Measurements from ENCODE around the gene EFCAB13. TPM values are rescaled to one million over a fixed set of nuclear protein-coding genes. Genes with fewer than 3 reads are reported as not detected.
"Not testable (repeated sequence)": the region's sequence is repeated elsewhere in the genome, so short reads cannot be mapped to it uniquely, and the experiment has no call there.

The EFCAB13 gene
- total and polyA plus RNA-seq, 4 experiments from 2014 or later = 0.68 to 22.3 (median 11.1) TPM

GRCh38 chr17:47404875-47405274 is 81.1 kb downstream of the EFCAB13 start:
- no peak overlapping the region for H3K4me3 ChIP-seq (ENCODE audit: low read length in 2 of 2)
- no peak overlapping the region for H3K27ac Mint-ChIP-seq
- intact Hi-C loops (cut with micrococcal nuclease) = no loop called here
- H3K27me3 Mint-ChIP-seq = no peaks in the 10 kb centered on the region
- no peak for DNase-seq
- no peaks in the 10 kb centered on the region for H3K27me3 ChIP-seq (ENCODE audit: insufficient read depth, low read length)
- H3K36me3 ChIP-seq (ENCODE audit: insufficient read depth, low read length) = no peaks in the 10 kb centered on the region
- peaks cover 0 to 5% of the 10 kb centered on the region in 2 donors for H3K36me3 Mint-ChIP-seq
- H3K9me3 ChIP-seq (ENCODE audit: control insufficient read depth in 1 of 2, low read length in 2 of 2) = no peaks in the 10 kb centered on the region
- no peaks in the 10 kb centered on the region for H3K9me3 Mint-ChIP-seq
- CTCF ChIA-PET (ENCODE audit: partially characterized antibody) = no interaction called here
- no peaks in the 10 kb centered on the region for H3K4me1 Mint-ChIP-seq
- no peaks in the 10 kb centered on the region for H3K4me1 ChIP-seq (ENCODE audit: insufficient read depth, low read length)
- no peak overlapping the region for H3K27ac ChIP-seq (ENCODE audit: low read depth, low read length)
- POLR2A ChIA-PET (ENCODE audit: partially characterized antibody) = no interaction called here
- H3K4me3 Mint-ChIP-seq = no peak overlapping the region

- Histone ChIP-seq H3K9me3 (ENCODE audit: control insufficient read depth in 1 of 2, low read length in 2 of 2) (no peaks in the 10 kb centered on the region), H3K27ac (ENCODE audit: low read depth, low read length) (no peak overlapping the region), H3K4me1 (ENCODE audit: insufficient read depth, low read length) (no peaks in the 10 kb centered on the region), H3K36me3 (ENCODE audit: insufficient read depth, low read length) (no peaks in the 10 kb centered on the region), H3K27me3 (ENCODE audit: insufficient read depth, low read length) (no peaks in the 10 kb centered on the region), H3K4me3 (ENCODE audit: low read length in 2 of 2) (no peak overlapping the region)
- Mint-ChIP-seq H3K9me3 (no peaks in the 10 kb centered on the region), H3K27ac (no peak overlapping the region), H3K4me3 (no peak overlapping the region), H3K4me1 (no peaks in the 10 kb centered on the region), H3K27me3 (no peaks in the 10 kb centered on the region), H3K36me3 (peaks cover 6 to 8% of the 10 kb centered on the region in 2 donors)
- CTCF ChIA-PET (ENCODE audit: partially characterized antibody) = no interaction called here
- intact Hi-C loops (cut with micrococcal nuclease) = no loop called here
- POLR2A ChIA-PET (ENCODE audit: partially characterized antibody) = no interaction called here
- no peak for DNase-seq
Measured at GRCh38 chr17:47413872-47414271, 90.1 kb downstream of the EFCAB13 start.

GRCh38 chr17:47414612-47415011 is 90.9 kb downstream of the EFCAB13 start:
- Histone ChIP-seq H3K4me1 (ENCODE audit: insufficient read depth, low read length) (no peaks in the 10 kb centered on the region), H3K27ac (ENCODE audit: low read depth, low read length) (no peak overlapping the region), H3K4me3 (ENCODE audit: low read length in 2 of 2) (no peak overlapping the region), H3K36me3 (ENCODE audit: insufficient read depth, low read length) (no peaks in the 10 kb centered on the region), H3K27me3 (ENCODE audit: insufficient read depth, low read length) (no peaks in the 10 kb centered on the region), H3K9me3 (ENCODE audit: control insufficient read depth in 1 of 2, low read length in 2 of 2) (no peaks in the 10 kb centered on the region)
- POLR2A ChIA-PET (ENCODE audit: partially characterized antibody) = no interaction called here
- Mint-ChIP-seq H3K36me3 (peaks cover 6 to 8% of the 10 kb centered on the region in 2 donors), H3K27ac (no peak overlapping the region), H3K4me3 (no peak overlapping the region), H3K27me3 (no peaks in the 10 kb centered on the region), H3K4me1 (no peaks in the 10 kb centered on the region), H3K9me3 (no peaks in the 10 kb centered on the region)
- CTCF ChIA-PET (ENCODE audit: partially characterized antibody) = no interaction called here
- intact Hi-C loops (cut with micrococcal nuclease) = no loop called here
- DNase-seq = no peak

- Mint-ChIP-seq H3K9me3 (peaks cover 0 to 12% (median 3%) of the 10 kb centered on the region in 8 donors), H3K4me3 (peak overlapping the region; percentile 50 to 91 (median 70)), H3K27ac (peak overlapping the region in 1 of 7 donors; percentile 29), H3K36me3 (peaks cover 21% of the 10 kb centered on the region in 2 donors), H3K4me1 (peaks cover 0 to 5% (median 4%) of the 10 kb centered on the region in 4 donors), H3K27me3 (peaks cover 5 to 7% of the 10 kb centered on the region in 2 donors)
- H3K27ac ChIP-seq (ENCODE audit: low read depth, low read length) = no peak overlapping the region
- H3K9me3 ChIP-seq (ENCODE audit: control insufficient read depth in 1 of 2, low read length in 2 of 2) = no peaks in the 10 kb centered on the region
- intact Hi-C loops (cut with micrococcal nuclease) = no loop called here
- H3K27me3 ChIP-seq (ENCODE audit: insufficient read depth, low read length) = no peaks in the 10 kb centered on the region
- ChIA-PET POLR2A (ENCODE audit: partially characterized antibody) (no interaction called here), CTCF (ENCODE audit: partially characterized antibody) (interaction anchor here (0.6 kb wide), 1 partner anchor 503 kb away, joined by 3 read pairs; no protein-coding TSS in a partner anchor)
- H3K4me1 ChIP-seq (ENCODE audit: insufficient read depth, low read length) = no peaks in the 10 kb centered on the region
- H3K4me3 ChIP-seq (ENCODE audit: low read length in 2 of 2) = no peak overlapping the region
- no peaks in the 10 kb centered on the region for H3K36me3 ChIP-seq (ENCODE audit: insufficient read depth, low read length)
- DNase-seq = peak in 2 of 5 donors; percentile 4 to 5
Measured at GRCh38 chr17:47423406-47424295, 99.9 kb downstream of the EFCAB13 start.

GRCh38 chr17:47425233-47425632 is 101.5 kb downstream of the EFCAB13 start:
- CTCF ChIA-PET (ENCODE audit: partially characterized antibody); POLR2A ChIA-PET (ENCODE audit: partially characterized antibody); H3K27me3 ChIP-seq (ENCODE audit: insufficient read depth, low read length); H3K27me3 Mint-ChIP-seq; DNase-seq; H3K27ac ChIP-seq (ENCODE audit: low read depth, low read length); H3K4me1 ChIP-seq (ENCODE audit: insufficient read depth, low read length); H3K9me3 ChIP-seq (ENCODE audit: control insufficient read depth in 1 of 2, low read length in 2 of 2); intact Hi-C loops (cut with micrococcal nuclease); H3K36me3 ChIP-seq (ENCODE audit: insufficient read depth, low read length); H3K4me1 Mint-ChIP-seq; H3K27ac Mint-ChIP-seq; H3K4me3 ChIP-seq (ENCODE audit: low read length in 2 of 2): not testable (repeated sequence)
- Mint-ChIP-seq H3K4me3 (peak overlapping the region in 1 of 8 donors; percentile 10), H3K9me3 (peaks cover 0 to 12% (median 3%) of the 10 kb centered on the region in 8 donors), H3K36me3 (peaks cover 21 to 26% of the 10 kb centered on the region in 2 donors)

GRCh38 chr17:47425887-47426635 is 102.3 kb downstream of the EFCAB13 start:
- DNase-seq; POLR2A ChIA-PET (ENCODE audit: partially characterized antibody); H3K27ac ChIP-seq (ENCODE audit: low read depth, low read length); H3K27ac Mint-ChIP-seq; CTCF ChIA-PET (ENCODE audit: partially characterized antibody); H3K27me3 Mint-ChIP-seq; H3K4me1 ChIP-seq (ENCODE audit: insufficient read depth, low read length); H3K27me3 ChIP-seq (ENCODE audit: insufficient read depth, low read length); H3K9me3 ChIP-seq (ENCODE audit: control insufficient read depth in 1 of 2, low read length in 2 of 2); H3K4me3 ChIP-seq (ENCODE audit: low read length in 2 of 2); intact Hi-C loops (cut with micrococcal nuclease); H3K4me3 Mint-ChIP-seq; H3K4me1 Mint-ChIP-seq; H3K36me3 ChIP-seq (ENCODE audit: insufficient read depth, low read length): not testable (repeated sequence)
- peaks cover 0 to 12% (median 3%) of the 10 kb centered on the region in 8 donors for H3K9me3 Mint-ChIP-seq
- H3K36me3 Mint-ChIP-seq = peaks cover 21 to 26% of the 10 kb centered on the region in 2 donors

- ChIA-PET CTCF (ENCODE audit: partially characterized antibody) (interaction anchor here (1.2 kb wide), 1 partner anchor 188 kb away, joined by 3 read pairs; no protein-coding TSS in a partner anchor), POLR2A (ENCODE audit: partially characterized antibody) (no interaction called here)
- Mint-ChIP-seq H3K27ac (no peak overlapping the region), H3K9me3 (peaks cover 0 to 12% (median 3%) of the 10 kb centered on the region in 8 donors), H3K36me3 (peaks cover 27 to 31% of the 10 kb centered on the region in 2 donors), H3K27me3 (peaks cover 5% of the 10 kb centered on the region in 2 donors), H3K4me3 (no peak overlapping the region), H3K4me1 (peaks cover 0 to 5% (median 4%) of the 10 kb centered on the region in 4 donors)
- intact Hi-C loops (cut with micrococcal nuclease) = no loop called here
- Histone ChIP-seq H3K9me3 (ENCODE audit: control insufficient read depth in 1 of 2, low read length in 2 of 2) (no peaks in the 10 kb centered on the region), H3K27ac (ENCODE audit: low read depth, low read length) (no peak overlapping the region), H3K36me3 (ENCODE audit: insufficient read depth, low read length) (no peaks in the 10 kb centered on the region), H3K27me3 (ENCODE audit: insufficient read depth, low read length) (no peaks in the 10 kb centered on the region), H3K4me3 (ENCODE audit: low read length in 2 of 2) (no peak overlapping the region), H3K4me1 (ENCODE audit: insufficient read depth, low read length) (no peaks in the 10 kb centered on the region)
- no peak for DNase-seq
Measured at GRCh38 chr17:47427985-47428384, 104.2 kb downstream of the EFCAB13 start.
